GM12878 (cell line): Measurements from ENCODE around the gene XRCC4. TPM values are rescaled to one million over a fixed set of nuclear protein-coding genes. Genes with fewer than 3 reads are reported as not detected.

Source experiments
- ATAC-seq: fragments of 200-7000 bp; cut with Tn5 transposase; 3 replicates; pipeline ENCODE4 v1.9.1; 2020; ENCODE audit warnings: mild to moderate bottlenecking, moderate library complexity
- BruUV-seq: library from RNA; stranded (reverse); fragments of 400-500 nt; replicated peaks from 2 replicates; lab custom pipeline; 2021; lab: Mats Ljungman, UMichigan
- CTCF ChIA-PET: fragments of 300-600 bp; sonication (Branson Sonifier 250); formaldehyde crosslinking; extraction: SDS; loops from one replicate; lab custom pipeline; 2021; ENCODE audit warnings: inconsistent platforms; lab: Yijun Ruan, JAX
- POLR2A ChIA-PET: fragments of 350-600 bp; formaldehyde crosslinking; extraction: SDS; loops from one replicate; lab custom pipeline; 2021; ENCODE audit warnings: inconsistent platforms; lab: Charles Lee
- RAD21 ChIA-PET: fragments of 300-600 bp; sonication (Branson Sonifier 250); formaldehyde crosslinking; loops from one replicate; lab custom pipeline; 2023; ENCODE audit warnings: antibody characterized with exemption; ENCODE audit not compliant: unreplicated experiment; lab: Charles Lee
- SMC1A ChIA-PET: fragments of 300-600 bp; sonication (Branson Sonifier 250); formaldehyde crosslinking; loops from one replicate; lab custom pipeline; 2023; ENCODE audit not compliant: unreplicated experiment, uncharacterized antibody; lab: Charles Lee
- DNase-seq: peaks from one replicate; pipeline ENCODE4 v3.0.0-alpha.2; 2011; ENCODE audit warnings: low read depth, low spot score
- FAIRE-seq: peaks from 3 replicates; lab custom pipeline; 2011; peaks lifted over from hg19 to GRCh38; lab: Jason Lieb, UNC
- H2AFZ ChIP-seq: 2 replicates; pipeline ENCODE4 v1.6.0; 2011; ENCODE audit warnings: low read depth, low read length, control low read depth; ENCODE audit not compliant: control insufficient read depth
- H3K27ac ChIP-seq: 2 replicates; pipeline ENCODE4 v1.5.1; 2011; ENCODE audit warnings: control low read depth; ENCODE audit not compliant: control insufficient read depth, insufficient read depth
- H3K27me3 ChIP-seq, 2 experiments: replicated peaks in 1 of 2; 2 replicates each; pipeline versions ENCODE4 v1.6.0 to v1.6.1; 2011; ENCODE audit warnings: low read length in 1 of 2; ENCODE audit not compliant: control insufficient read depth in 2 of 2, insufficient read depth in 2 of 2
- H3K36me3 ChIP-seq, 2 experiments: 2 replicates each; pipeline ENCODE4 v1.5.1; 2011; ENCODE audit warnings: low read length in 1 of 2; ENCODE audit not compliant: control insufficient read depth in 2 of 2, insufficient read depth in 2 of 2
- H3K4me1 ChIP-seq: 2 replicates; pipeline ENCODE4 v1.6.1; 2011; ENCODE audit warnings: mild to moderate bottlenecking, low read length, moderate library complexity, mixed read lengths; ENCODE audit not compliant: control insufficient read depth, insufficient read depth
- H3K4me2 ChIP-seq: 2 replicates; pipeline ENCODE4 v1.6.0; 2011; ENCODE audit warnings: control low read depth; ENCODE audit not compliant: control insufficient read depth, insufficient read depth
- H3K4me3 ChIP-seq: fragments of 200-600 bp; sonication (generic); 2 replicates; pipeline ENCODE4 v1.5.1; 2016
- H3K79me2 ChIP-seq: 2 replicates; pipeline ENCODE4 v1.6.0; 2011; ENCODE audit warnings: low read length; ENCODE audit not compliant: control insufficient read depth, insufficient read depth
- H3K9ac ChIP-seq: 2 replicates; pipeline ENCODE4 v1.8.0; 2011; ENCODE audit warnings: low read length, control low read depth, mixed read lengths; ENCODE audit not compliant: control insufficient read depth, insufficient read depth
- H3K9me3 ChIP-seq: replicated peaks from 3 replicates; pipeline ENCODE4 v1.5.1; 2011; ENCODE audit warnings: mild to moderate bottlenecking, low read length; ENCODE audit not compliant: control insufficient read depth, insufficient read depth
- H4K20me1 ChIP-seq: 2 replicates; pipeline ENCODE4 v1.6.0; 2011; ENCODE audit not compliant: control insufficient read depth, insufficient read depth
- E2F8 ChIP-seq: fragments of 450-650 bp; IDR thresholded peaks from 2 replicates; pipeline ENCODE4 v1.6.1; 2018; ENCODE audit warnings: mild to moderate bottlenecking, low read depth, moderate library complexity; ENCODE audit not compliant: partially characterized antibody
- ESRRA ChIP-seq: IDR thresholded peaks from 2 replicates; pipeline ENCODE4 v1.6.1; 2012; ENCODE audit warnings: mild to moderate bottlenecking, low read length, improper control_type of control experiment
- HDAC2 ChIP-seq: fragments of 200-600 bp; sonication (generic); IDR thresholded peaks from 2 replicates; pipeline ENCODE4 v1.6.1; 2017
- KDM1A ChIP-seq: fragments of 200-600 bp; sonication (generic); IDR thresholded peaks from 2 replicates; pipeline ENCODE4 v1.6.1; 2016; ENCODE audit warnings: borderline replicate concordance
- MEF2A ChIP-seq: IDR thresholded peaks from 2 replicates; pipeline ENCODE4 v1.6.1; 2011; ENCODE audit warnings: low read depth, mild to moderate bottlenecking, low read length, moderate library complexity; ENCODE audit not compliant: insufficient read depth
- MXI1 ChIP-seq: fragments of 150-350 bp; IDR thresholded peaks from 2 replicates; pipeline ENCODE4 v1.6.1; 2011; ENCODE audit warnings: low read depth, mild to moderate bottlenecking, inconsistent platforms, low read length, improper control_type of control experiment
- NFXL1 ChIP-seq: fragments of 450-650 bp; IDR thresholded peaks from 2 replicates; pipeline ENCODE4 v1.6.1; 2017; ENCODE audit warnings: antibody characterized with exemption, mild to moderate bottlenecking, borderline replicate concordance
- RFX5 ChIP-seq: IDR thresholded peaks from 2 replicates; pipeline ENCODE4 v1.6.1; 2011; ENCODE audit warnings: low read depth, low read length, improper control_type of control experiment
- SUPT20H ChIP-seq: IDR thresholded peaks from 2 replicates; pipeline ENCODE4 v1.6.1; 2011; ENCODE audit warnings: low read depth, mild to moderate bottlenecking, low read length, moderate library complexity, borderline replicate concordance; ENCODE audit not compliant: control insufficient read depth
- ZNF687 ChIP-seq: fragments of 450-650 bp; IDR thresholded peaks from 2 replicates; pipeline ENCODE4 v1.6.1; 2017; ENCODE audit warnings: mild to moderate bottlenecking, moderate library complexity
- ZZZ3 ChIP-seq: IDR thresholded peaks from 2 replicates; pipeline ENCODE4 v1.6.1; 2011; ENCODE audit warnings: low read depth; ENCODE audit not compliant: control insufficient read depth, insufficient read length
- WGBS: methylation state at CpG from one replicate; pipeline ENCODE4 v1.1.6; 2016; ENCODE audit warnings: low lambda C conversion rate; ENCODE audit not compliant: insufficient replicate concordance, insufficient coverage; ENCODE audit errors: missing lambda C conversion rate; 5-methylcytosine and 5-hydroxymethylcytosine counted together
- in situ Hi-C: fragments of 300-500 bp; cut with MboI; formaldehyde crosslinking; loops from 9 replicates; pipeline ENCODE4 v1.14.3; 2018; ENCODE audit warnings: mixed read lengths
- intact Hi-C: fragments of 100-400 bp; cut with micrococcal nuclease; formaldehyde crosslinking; loops from one replicate; pipeline ENCODE4 v1.14.2; 2022; ENCODE audit not compliant: unreplicated experiment
- polyA plus RNA-seq, 11 experiments: library from polyadenylated mRNA; depleted of rRNA in 4 of 11; unstranded in 6 of 11; stranded (reverse) in 5 of 11; fragments of >200 nt; fragmentation: Nextera tagmentation in 4 of 11; fragmentation: Illumina TruSeq in 1 of 11; extraction: Ambion mirVana in 4 of 11; extraction: Trizol in 1 of 11; gene quantifications; 1 replicate in 1 of 11; 2 replicates in 10 of 11; pipeline versions ENCODE4 v1.2.1 to v1.2.3, GENCODE V29; 2011 to 2016; ENCODE audit warnings: inconsistent platforms in 2 of 11, missing spikeins in 2 of 11, low read depth in 1 of 11
- total RNA-seq, 4 experiments: library from RNA; depleted of rRNA in 3 of 4; stranded (reverse); fragments of >200 nt in 3 of 4; fragmentation: Illumina TruSeq in 1 of 4; extraction: Trizol in 1 of 4; gene quantifications; 2 replicates each; pipeline versions ENCODE4 v1.2.1 to v1.2.3, GENCODE V29; 2013 to 2021

The XRCC4 gene
- total and polyA plus RNA-seq, 10 of the 15 experiments (the other 5 are each of a cell fraction or from before 2014, with no cell fraction given): 12.1 to 53.6 (median 25.8) TPM

- ChIA-PET CTCF (no interaction called here), RAD21 (no interaction called here), POLR2A (no interaction called here), SMC1A (interaction anchor here (0.6 to 1.3 kb wide), 4 partner anchors 10 to 363 kb away, joined by 3 to 4 read pairs (median 3); no protein-coding TSS in a partner anchor)
- FAIRE-seq (no peak), ATAC-seq (no peak), DNase-seq (no peak)
- in situ Hi-C loops (no loop called here), intact Hi-C loops (loop anchor here (10.0 kb wide), 3 partner anchors 293 to 797 kb away; partner anchors contain the start of gene RPS23)
- BruUV-seq: no TSS peak
- TF ChIP-seq ZZZ3 (no peak), MXI1 (no peak), NFXL1 (no peak), MEF2A (no peak), HDAC2 (no peak), ZNF687 (no peak), ESRRA (no peak), SUPT20H (no peak), E2F8 (no peak), KDM1A (no peak), RFX5 (no peak)
- Histone ChIP-seq H3K27ac (no peak overlapping the region), H4K20me1 (no peaks in the 10 kb centered on the region), H2AFZ (no peak overlapping the region), H3K9ac (no peak overlapping the region), H3K4me1 (no peaks in the 10 kb centered on the region), H3K9me3 (peaks cover 2% of the 10 kb centered on the region; the same call in 2 of the 3 replicates), H3K36me3 (no peaks in the 10 kb centered on the region; a peak in 2 of 4 replicates), H3K27me3 (no peaks in the 10 kb centered on the region), H3K4me3 (no peak overlapping the region), H3K4me2 (0 out of 2 replicates have a peak overlapping the region, but pooled peaks have one; percentile 35), H3K79me2 (peaks cover 87% of the 10 kb centered on the region)
- WGBS: 95% methylated on average over 2 of the region's 2 CpGs
Observed at GRCh38 chr5:83071286-83072051, 5.9 kb upstream of the XRCC4 start.
